ENCODE results near the gene NSMF.

NSMF gene

GRCh38 chr9:137447722-137448601, 11.2 kb downstream of the NSMF start:
- Histone ChIP-seq H3K9me3 (no peaks in the 10 kb centered on the region), H3K36me3 (no peaks in the 10 kb centered on the region), H3K4me1 (ENCODE audit: control insufficient read depth in 1 of 2, insufficient read depth in 1 of 2, low read depth in 1 of 2, low read length in 1 of 2) (peaks cover 5 to 7% of the 10 kb centered on the region in 2 experiments), H3K27ac (no peak overlapping the region), H3K27me3 (peaks cover 43% of the 10 kb centered on the region), H3K4me3 (ENCODE audit: low read depth in 1 of 2, low read length in 1 of 2) (no peak overlapping the region)
- TF ChIP-seq CTCF (IDR thresholded peaks at IDR 0.05) = no peak

- Histone ChIP-seq H3K4me1 (ENCODE audit: control insufficient read depth in 1 of 2, insufficient read depth in 1 of 2, low read depth in 1 of 2, low read length in 1 of 2) (peaks cover 5 to 7% of the 10 kb centered on the region in 2 experiments), H3K4me3 (ENCODE audit: low read depth in 1 of 2, low read length in 1 of 2) (no peak overlapping the region), H3K36me3 (no peaks in the 10 kb centered on the region), H3K27ac (no peak overlapping the region), H3K9me3 (no peaks in the 10 kb centered on the region), H3K27me3 (peaks cover 52% of the 10 kb centered on the region)
- no peak for TF ChIP-seq CTCF (IDR thresholded peaks at IDR 0.05)
Observed at GRCh38 chr9:137446851-137447471, 12.2 kb downstream of the NSMF start.

- H3K27ac ChIP-seq = no peak overlapping the region
- peaks cover 62% of the 10 kb centered on the region for H3K27me3 ChIP-seq
- peaks cover 5 to 15% of the 10 kb centered on the region in 2 experiments for H3K4me1 ChIP-seq (ENCODE audit: control insufficient read depth in 1 of 2, insufficient read depth in 1 of 2, low read depth in 1 of 2, low read length in 1 of 2)
- H3K9me3 ChIP-seq = no peaks in the 10 kb centered on the region
- H3K36me3 ChIP-seq = no peaks in the 10 kb centered on the region
- no peak for TF ChIP-seq CTCF (IDR thresholded peaks at IDR 0.05)
- no peak overlapping the region for H3K4me3 ChIP-seq (ENCODE audit: low read depth in 1 of 2, low read length in 1 of 2)
Observed at GRCh38 chr9:137445930-137446431, 13.2 kb downstream of the NSMF start.

GRCh38 chr9:137445275-137445807, 13.8 kb downstream of the NSMF start:
- Histone ChIP-seq H3K4me1 (ENCODE audit: control insufficient read depth in 1 of 2, insufficient read depth in 1 of 2, low read depth in 1 of 2, low read length in 1 of 2) (peaks cover 5 to 15% of the 10 kb centered on the region in 2 experiments), H3K27me3 (peaks cover 62% of the 10 kb centered on the region), H3K36me3 (no peaks in the 10 kb centered on the region), H3K9me3 (no peaks in the 10 kb centered on the region), H3K27ac (no peak overlapping the region), H3K4me3 (ENCODE audit: low read depth in 1 of 2, low read length in 1 of 2) (no peak overlapping the region)
- peak; percentile 76 for TF ChIP-seq CTCF (IDR thresholded peaks at IDR 0.05)

GRCh38 chr9:137444106-137444790, 14.9 kb downstream of the NSMF start:
- TF ChIP-seq CTCF (IDR thresholded peaks at IDR 0.05) = no peak
- no peak overlapping the region for H3K27ac ChIP-seq
- H3K27me3 ChIP-seq = peaks cover 66% of the 10 kb centered on the region
- no peak overlapping the region for H3K4me3 ChIP-seq (ENCODE audit: low read depth in 1 of 2, low read length in 1 of 2)
- H3K36me3 ChIP-seq = no peaks in the 10 kb centered on the region
- H3K9me3 ChIP-seq = no peaks in the 10 kb centered on the region
- peaks cover 0 to 8% of the 10 kb centered on the region in 2 experiments for H3K4me1 ChIP-seq (ENCODE audit: control insufficient read depth in 1 of 2, insufficient read depth in 1 of 2, low read depth in 1 of 2, low read length in 1 of 2)

Measured in neutrophil (primary cell).